ENCODE results near the gene HYDIN.

HYDIN gene

DNA sequence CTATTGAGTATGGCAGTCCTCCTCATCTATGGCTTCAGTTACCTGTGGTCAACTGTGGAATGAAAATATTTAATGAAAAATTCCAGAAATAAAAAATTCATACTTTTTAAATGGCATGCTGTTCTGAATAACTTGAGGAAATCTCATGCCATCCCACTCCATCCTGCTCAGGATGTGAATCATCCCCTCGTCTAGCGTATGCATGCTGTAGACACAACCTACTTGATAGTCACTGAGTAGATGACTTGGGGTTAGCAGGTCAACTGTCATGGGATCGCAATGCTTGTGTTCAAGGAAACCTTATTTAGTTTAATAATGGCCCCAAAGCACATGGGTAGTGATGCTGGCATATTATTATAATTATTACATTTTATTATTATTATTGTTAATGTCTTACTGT is 424.7 kb downstream of the HYDIN start:
- WGBS, 2 donors (ENCODE audit: extremely low coverage in 2 of 2, insufficient read length in 2 of 2, insufficient replicate concordance in 1 of 2), result no CpG with 5 or more reads among the region's 3 CpGs
- Histone ChIP-seq H2AK5ac (ENCODE audit: low read depth, low read length) (no peak overlapping the region), H2AFZ (ENCODE audit: low read length) (no peak overlapping the region), H2BK120ac (ENCODE audit: low read depth, low read length) (no peak overlapping the region), H3K27ac (replicated peaks; ENCODE audit: low read length) (no peak overlapping the region), H3K14ac (ENCODE audit: low read length) (no peak overlapping the region), H3K4me2 (ENCODE audit: insufficient read depth, low read length, poor library complexity, severe bottlenecking) (no peak overlapping the region), H3K9ac (ENCODE audit: low read depth, low read length, poor library complexity) (no peak overlapping the region), H2BK5ac (ENCODE audit: low read length) (no peak overlapping the region), H2BK15ac (ENCODE audit: low read length) (no peak overlapping the region), H4K91ac (ENCODE audit: low read depth, low read length, poor library complexity) (no peak overlapping the region), H4K8ac (ENCODE audit: low read depth, low read length) (no peak overlapping the region), H3K79me1 (ENCODE audit: low read depth, low read length) (no peaks in the 10 kb centered on the region), H3K18ac (ENCODE audit: low read length) (no peak overlapping the region), H3K36me3 (replicated peaks in 1 of 2; ENCODE audit: control insufficient read depth in 2 of 2, insufficient read depth in 2 of 2, low read length in 2 of 2) (no peaks in the 10 kb centered on the region), H3K27me3 (ENCODE audit: control insufficient read depth in 3 of 3, insufficient read depth in 3 of 3, low read depth in 1 of 3, low read length in 3 of 3) (peaks cover 0 to 19% (median 0%) of the 10 kb centered on the region in 3 experiments), H3K4me3 (ENCODE audit: low read length in 2 of 2) (no peak overlapping the region), H2BK12ac (ENCODE audit: low read length) (no peak overlapping the region), H3K4ac (ENCODE audit: low read length) (no peak overlapping the region), H3K4me1 (ENCODE audit: control insufficient read depth in 2 of 2, insufficient read depth in 1 of 2, low read depth in 1 of 2, low read length in 2 of 2) (no peaks in the 10 kb centered on the region), H3K9me3 (replicated peaks in 1 of 2; ENCODE audit: control insufficient read depth in 2 of 2, insufficient read depth in 1 of 2, low read depth in 1 of 2, low read length in 2 of 2) (peaks cover 0 to 1% of the 10 kb centered on the region in 2 donors), H3K23ac (ENCODE audit: low read depth, low read length, poor library complexity) (no peak overlapping the region)
- no peak for DNase-seq (ENCODE audit: low spot score)

- Histone ChIP-seq H3K4me1 (ENCODE audit: control insufficient read depth in 2 of 2, insufficient read depth in 1 of 2, low read depth in 1 of 2, low read length in 2 of 2) (peaks cover under 1 to 1% of the 10 kb centered on the region in 2 donors), H2BK120ac (ENCODE audit: low read depth, low read length) (no peak overlapping the region), H4K8ac (ENCODE audit: low read depth, low read length) (no peak overlapping the region), H3K4ac (ENCODE audit: low read length) (no peak overlapping the region), H2BK12ac (ENCODE audit: low read length) (no peak overlapping the region), H3K18ac (ENCODE audit: low read length) (no peak overlapping the region), H3K14ac (ENCODE audit: low read length) (no peak overlapping the region), H2AK5ac (ENCODE audit: low read depth, low read length) (no peak overlapping the region), H3K9ac (ENCODE audit: low read depth, low read length, poor library complexity) (no peak overlapping the region), H3K23ac (ENCODE audit: low read depth, low read length, poor library complexity) (no peak overlapping the region), H3K4me2 (ENCODE audit: insufficient read depth, low read length, poor library complexity, severe bottlenecking) (no peak overlapping the region), H4K91ac (ENCODE audit: low read depth, low read length, poor library complexity) (no peak overlapping the region), H3K4me3 (ENCODE audit: low read length in 2 of 2) (no peak overlapping the region), H3K79me1 (ENCODE audit: low read depth, low read length) (peaks cover 3% of the 10 kb centered on the region), H2BK5ac (ENCODE audit: low read length) (no peak overlapping the region), H3K27ac (replicated peaks; ENCODE audit: low read length) (no peak overlapping the region), H3K36me3 (replicated peaks in 1 of 2; ENCODE audit: control insufficient read depth in 2 of 2, insufficient read depth in 2 of 2, low read length in 2 of 2) (no peaks in the 10 kb centered on the region), H3K9me3 (replicated peaks in 1 of 2; ENCODE audit: control insufficient read depth in 2 of 2, insufficient read depth in 1 of 2, low read depth in 1 of 2, low read length in 2 of 2) (peaks cover 0 to 1% of the 10 kb centered on the region in 2 donors), H2BK15ac (ENCODE audit: low read length) (no peak overlapping the region), H3K27me3 (ENCODE audit: control insufficient read depth in 3 of 3, insufficient read depth in 3 of 3, low read depth in 1 of 3, low read length in 3 of 3) (peaks cover 0 to 19% (median 0%) of the 10 kb centered on the region in 3 experiments), H2AFZ (ENCODE audit: low read length) (no peak overlapping the region)
- DNase-seq (ENCODE audit: low spot score), result no peak
- no CpG with 5 or more reads among the region's 6 CpGs for WGBS, 2 donors (ENCODE audit: extremely low coverage in 2 of 2, insufficient read length in 2 of 2, insufficient replicate concordance in 1 of 2)
Observed at GRCh38 chr16:70805380-70805779, 425.1 kb downstream of the HYDIN start.

- no peak overlapping the region for H3K27ac ChIP-seq (replicated peaks; ENCODE audit: low read length)
- peaks cover 3 to 4% of the 10 kb centered on the region in 2 donors for H3K4me1 ChIP-seq (ENCODE audit: control insufficient read depth in 2 of 2, insufficient read depth in 1 of 2, low read depth in 1 of 2, low read length in 2 of 2)
Observed at GRCh38 chr16:70804734-70805169, 425.8 kb downstream of the HYDIN start.

DNA sequence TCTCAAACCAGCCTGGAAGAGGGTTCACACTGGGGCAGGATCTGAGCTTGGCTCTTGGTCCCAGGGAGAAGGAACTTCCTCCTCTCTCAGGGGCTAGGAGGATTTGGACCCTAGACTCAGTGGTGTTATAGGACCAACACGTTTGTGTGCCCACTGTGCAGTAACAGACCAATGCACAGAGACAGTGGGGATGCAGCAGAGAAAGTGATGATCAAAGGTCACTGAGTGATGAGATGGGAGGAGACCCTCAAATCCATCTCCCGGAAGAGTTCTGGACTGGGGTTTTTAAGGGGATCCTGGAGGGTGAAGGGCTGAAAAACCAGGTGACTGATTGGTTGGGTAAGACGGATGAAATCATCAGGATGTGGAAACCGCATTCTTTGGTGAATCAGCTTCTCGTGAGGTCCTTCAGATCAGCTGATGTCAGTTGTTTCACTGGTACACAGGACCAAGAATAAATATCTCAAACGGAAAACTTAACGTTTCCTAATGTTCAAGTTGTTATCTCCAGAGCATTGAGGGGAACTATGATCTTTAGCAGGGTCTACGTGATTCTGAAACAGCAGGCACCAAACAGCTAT is 426.3 kb downstream of the HYDIN start:
- no peak overlapping the region for H3K9ac ChIP-seq (ENCODE audit: low read depth, low read length, poor library complexity)
- no peak overlapping the region for H2AK5ac ChIP-seq (ENCODE audit: low read depth, low read length)
- no peak overlapping the region for H3K14ac ChIP-seq (ENCODE audit: low read length)
- no peak overlapping the region for H2BK15ac ChIP-seq (ENCODE audit: low read length)
- no peak overlapping the region for H3K4ac ChIP-seq (ENCODE audit: low read length)
- H3K4me3 ChIP-seq (ENCODE audit: low read length in 2 of 2), result no peak overlapping the region
- no peak overlapping the region for H3K27ac ChIP-seq (replicated peaks; ENCODE audit: low read length)
- DNase-seq (ENCODE audit: low spot score), result no peak
- no peak overlapping the region for H3K4me2 ChIP-seq (ENCODE audit: insufficient read depth, low read length, poor library complexity, severe bottlenecking)
- H3K27me3 ChIP-seq (ENCODE audit: control insufficient read depth in 3 of 3, insufficient read depth in 3 of 3, low read depth in 1 of 3, low read length in 3 of 3), result peaks cover 0 to 14% (median 0%) of the 10 kb centered on the region in 3 experiments
- H3K36me3 ChIP-seq (replicated peaks in 1 of 2; ENCODE audit: control insufficient read depth in 2 of 2, insufficient read depth in 2 of 2, low read length in 2 of 2), result peaks cover 0 to 5% of the 10 kb centered on the region in 2 donors
- no peak overlapping the region for H2BK5ac ChIP-seq (ENCODE audit: low read length)
- H3K18ac ChIP-seq (ENCODE audit: low read length), result no peak overlapping the region
- H3K4me1 ChIP-seq (ENCODE audit: control insufficient read depth in 2 of 2, insufficient read depth in 1 of 2, low read depth in 1 of 2, low read length in 2 of 2), result peaks cover 3 to 4% of the 10 kb centered on the region in 2 donors
- peaks cover 0 to 1% of the 10 kb centered on the region in 2 donors for H3K9me3 ChIP-seq (replicated peaks in 1 of 2; ENCODE audit: control insufficient read depth in 2 of 2, insufficient read depth in 1 of 2, low read depth in 1 of 2, low read length in 2 of 2)
- H2BK120ac ChIP-seq (ENCODE audit: low read depth, low read length), result no peak overlapping the region
- H2BK12ac ChIP-seq (ENCODE audit: low read length), result no peak overlapping the region
- WGBS, 2 donors (ENCODE audit: extremely low coverage in 2 of 2, insufficient read length in 2 of 2, insufficient replicate concordance in 1 of 2), result no CpG with 5 or more reads among the region's 8 CpGs
- no peak overlapping the region for H2AFZ ChIP-seq (ENCODE audit: low read length)
- no peak overlapping the region for H3K23ac ChIP-seq (ENCODE audit: low read depth, low read length, poor library complexity)
- H3K79me1 ChIP-seq (ENCODE audit: low read depth, low read length), result peaks cover 5% of the 10 kb centered on the region
- H4K91ac ChIP-seq (ENCODE audit: low read depth, low read length, poor library complexity), result no peak overlapping the region
- no peak overlapping the region for H4K8ac ChIP-seq (ENCODE audit: low read depth, low read length)

More at GRCh38 chr16:70804734-70805169, 425.8 kb downstream of the HYDIN start:
- peaks cover 0 to 14% (median 0%) of the 10 kb centered on the region in 3 experiments for H3K27me3 ChIP-seq (ENCODE audit: control insufficient read depth in 3 of 3, insufficient read depth in 3 of 3, low read depth in 1 of 3, low read length in 3 of 3)
- no peak for DNase-seq (ENCODE audit: low spot score)
- H2BK12ac ChIP-seq (ENCODE audit: low read length), result no peak overlapping the region
- no peak overlapping the region for H3K4ac ChIP-seq (ENCODE audit: low read length)
- no peak overlapping the region for H2BK5ac ChIP-seq (ENCODE audit: low read length)
- H4K8ac ChIP-seq (ENCODE audit: low read depth, low read length), result no peak overlapping the region
- no peaks in the 10 kb centered on the region for H3K36me3 ChIP-seq (replicated peaks in 1 of 2; ENCODE audit: control insufficient read depth in 2 of 2, insufficient read depth in 2 of 2, low read length in 2 of 2)
- no peak overlapping the region for H3K4me3 ChIP-seq (ENCODE audit: low read length in 2 of 2)
- peaks cover 5% of the 10 kb centered on the region for H3K79me1 ChIP-seq (ENCODE audit: low read depth, low read length)
- H3K9me3 ChIP-seq (replicated peaks in 1 of 2; ENCODE audit: control insufficient read depth in 2 of 2, insufficient read depth in 1 of 2, low read depth in 1 of 2, low read length in 2 of 2), result peaks cover 0 to 1% of the 10 kb centered on the region in 2 donors
- H3K14ac ChIP-seq (ENCODE audit: low read length), result no peak overlapping the region
- no peak overlapping the region for H4K91ac ChIP-seq (ENCODE audit: low read depth, low read length, poor library complexity)
- no peak overlapping the region for H3K23ac ChIP-seq (ENCODE audit: low read depth, low read length, poor library complexity)
- H3K4me2 ChIP-seq (ENCODE audit: insufficient read depth, low read length, poor library complexity, severe bottlenecking), result no peak overlapping the region
- H3K18ac ChIP-seq (ENCODE audit: low read length), result no peak overlapping the region
- H3K9ac ChIP-seq (ENCODE audit: low read depth, low read length, poor library complexity), result no peak overlapping the region
- H2AK5ac ChIP-seq (ENCODE audit: low read depth, low read length), result no peak overlapping the region
- no peak overlapping the region for H2BK120ac ChIP-seq (ENCODE audit: low read depth, low read length)
- no peak overlapping the region for H2AFZ ChIP-seq (ENCODE audit: low read length)
- no peak overlapping the region for H2BK15ac ChIP-seq (ENCODE audit: low read length)
- whole genome bisulfite sequencing, 2 donors (ENCODE audit: extremely low coverage in 2 of 2, insufficient read length in 2 of 2, insufficient replicate concordance in 1 of 2), result no CpG with 5 or more reads among the region's 2 CpGs
